Measurements from ENCODE around the gene EDIL3. TPM values are rescaled to one million over a fixed set of nuclear protein-coding genes. Genes with fewer than 3 reads are reported as not detected.

Gene EDIL3
- total RNA-seq, 2 experiments from 2014 or later: not detected

DNA sequence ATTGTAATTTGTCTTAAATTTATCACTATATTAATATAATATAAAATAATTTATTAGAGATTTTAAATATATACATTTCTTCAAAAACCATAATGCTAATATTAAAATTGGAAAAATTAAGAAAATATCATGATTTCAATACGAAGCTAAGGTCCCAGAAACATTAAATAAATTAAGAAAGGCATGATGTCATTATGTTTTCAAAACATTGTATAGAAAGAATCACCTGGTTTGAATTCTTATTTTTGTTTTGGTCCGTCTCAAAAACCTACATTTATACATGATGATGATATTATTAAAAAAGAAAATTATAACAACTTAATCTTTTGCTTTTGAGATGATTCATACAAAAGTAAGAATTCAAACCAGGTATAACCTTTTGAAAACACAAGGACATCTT, 8.2 kb upstream of the EDIL3 start:
- Histone ChIP-seq H3K4me1 (ENCODE audit: insufficient read depth, low read length) (no peaks in the 10 kb centered on the region), H3K27me3 (ENCODE audit: control insufficient read depth in 1 of 2, insufficient read depth in 2 of 2, low read length in 2 of 2) (no peaks in the 10 kb centered on the region), H3K27ac (ENCODE audit: low read depth in 1 of 2, low read length in 2 of 2) (no peak overlapping the region), H3K4me3 (ENCODE audit: low read length) (no peak overlapping the region), H3K9me3 (ENCODE audit: control insufficient read depth in 1 of 2, insufficient read depth in 1 of 2, low read length in 2 of 2) (peaks cover 0 to 6% of the 10 kb centered on the region in 2 experiments), H3K36me3 (ENCODE audit: insufficient read depth, low read length) (no peaks in the 10 kb centered on the region)
- intact Hi-C loops (cut with DNase I, micrococcal nuclease): no loop called here
- POLR2A ChIA-PET: no interaction called here
- Mint-ChIP-seq H3K36me3 (ENCODE audit: low read depth) (no peaks in the 10 kb centered on the region), H3K4me1 (ENCODE audit: low read depth) (no peaks in the 10 kb centered on the region), H3K27me3 (peaks cover 5% of the 10 kb centered on the region), H3K9me3 (peaks cover 5% of the 10 kb centered on the region), H3K27ac (no peak overlapping the region), H3K4me3 (no peak overlapping the region)
- ATAC-seq (ENCODE audit: poor library complexity): no peak
- DNase-seq: no peak
- TF ChIP-seq, protein P1, sequence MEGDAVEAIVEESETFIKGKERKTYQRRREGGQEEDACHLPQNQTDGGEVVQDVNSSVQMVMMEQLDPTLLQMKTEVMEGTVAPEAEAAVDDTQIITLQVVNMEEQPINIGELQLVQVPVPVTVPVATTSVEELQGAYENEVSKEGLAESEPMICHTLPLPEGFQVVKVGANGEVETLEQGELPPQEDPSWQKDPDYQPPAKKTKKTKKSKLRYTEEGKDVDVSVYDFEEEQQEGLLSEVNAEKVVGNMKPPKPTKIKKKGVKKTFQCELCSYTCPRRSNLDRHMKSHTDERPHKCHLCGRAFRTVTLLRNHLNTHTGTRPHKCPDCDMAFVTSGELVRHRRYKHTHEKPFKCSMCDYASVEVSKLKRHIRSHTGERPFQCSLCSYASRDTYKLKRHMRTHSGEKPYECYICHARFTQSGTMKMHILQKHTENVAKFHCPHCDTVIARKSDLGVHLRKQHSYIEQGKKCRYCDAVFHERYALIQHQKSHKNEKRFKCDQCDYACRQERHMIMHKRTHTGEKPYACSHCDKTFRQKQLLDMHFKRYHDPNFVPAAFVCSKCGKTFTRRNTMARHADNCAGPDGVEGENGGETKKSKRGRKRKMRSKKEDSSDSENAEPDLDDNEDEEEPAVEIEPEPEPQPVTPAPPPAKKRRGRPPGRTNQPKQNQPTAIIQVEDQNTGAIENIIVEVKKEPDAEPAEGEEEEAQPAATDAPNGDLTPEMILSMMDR (IDR thresholded peaks at IDR 0.05): no peak
- CTCF ChIA-PET: no interaction called here

DNA sequence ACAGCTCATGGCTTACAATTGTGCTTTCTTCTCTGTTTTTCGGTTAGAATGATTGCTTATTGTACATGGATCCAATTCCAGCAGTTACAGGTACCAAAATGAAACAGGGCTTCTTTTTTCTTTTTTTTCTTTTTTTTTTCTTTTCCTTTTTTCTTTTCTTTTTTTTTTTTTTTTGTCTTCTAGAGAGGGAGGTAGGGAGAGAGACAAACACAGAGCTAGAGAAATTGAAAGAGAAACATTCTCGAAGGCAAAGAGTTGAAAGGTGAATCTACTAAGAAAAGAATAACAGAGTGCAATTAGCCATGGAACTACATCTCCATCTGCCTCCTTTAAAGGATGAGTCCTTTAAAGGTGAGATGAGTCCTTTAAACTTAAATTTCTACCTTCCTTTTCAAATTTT, 1.0 kb upstream of the EDIL3 start:
- TF ChIP-seq, protein P1 (IDR thresholded peaks at IDR 0.05): no peak
- no peaks in the 10 kb centered on the region for H3K36me3 ChIP-seq (ENCODE audit: insufficient read depth, low read length)
- no peak overlapping the region for H3K4me3 ChIP-seq (ENCODE audit: low read length)
- no peak overlapping the region for H3K27ac ChIP-seq (ENCODE audit: low read depth in 1 of 2, low read length in 2 of 2)
- ChIA-PET POLR2A (no interaction called here), CTCF (no interaction called here)
- peaks cover 3% of the 10 kb centered on the region for H3K9me3 Mint-ChIP-seq
- H3K9me3 ChIP-seq (ENCODE audit: control insufficient read depth in 1 of 2, insufficient read depth in 1 of 2, low read length in 2 of 2): peaks cover 0 to 23% of the 10 kb centered on the region in 2 experiments
- H3K4me1 Mint-ChIP-seq (ENCODE audit: low read depth): no peaks in the 10 kb centered on the region
- ATAC-seq (ENCODE audit: poor library complexity) (no peak), DNase-seq (no peak)
- H3K4me3 Mint-ChIP-seq: no peak overlapping the region
- peaks cover 21 to 40% of the 10 kb centered on the region in 2 experiments for H3K27me3 ChIP-seq (ENCODE audit: control insufficient read depth in 1 of 2, insufficient read depth in 2 of 2, low read length in 2 of 2)
- no peak overlapping the region for H3K27ac Mint-ChIP-seq
- peaks cover 48% of the 10 kb centered on the region for H3K27me3 Mint-ChIP-seq
- no peaks in the 10 kb centered on the region for H3K36me3 Mint-ChIP-seq (ENCODE audit: low read depth)
- H3K4me1 ChIP-seq (ENCODE audit: insufficient read depth, low read length): no peaks in the 10 kb centered on the region
- intact Hi-C loops (cut with DNase I, micrococcal nuclease): no loop called here

DNA sequence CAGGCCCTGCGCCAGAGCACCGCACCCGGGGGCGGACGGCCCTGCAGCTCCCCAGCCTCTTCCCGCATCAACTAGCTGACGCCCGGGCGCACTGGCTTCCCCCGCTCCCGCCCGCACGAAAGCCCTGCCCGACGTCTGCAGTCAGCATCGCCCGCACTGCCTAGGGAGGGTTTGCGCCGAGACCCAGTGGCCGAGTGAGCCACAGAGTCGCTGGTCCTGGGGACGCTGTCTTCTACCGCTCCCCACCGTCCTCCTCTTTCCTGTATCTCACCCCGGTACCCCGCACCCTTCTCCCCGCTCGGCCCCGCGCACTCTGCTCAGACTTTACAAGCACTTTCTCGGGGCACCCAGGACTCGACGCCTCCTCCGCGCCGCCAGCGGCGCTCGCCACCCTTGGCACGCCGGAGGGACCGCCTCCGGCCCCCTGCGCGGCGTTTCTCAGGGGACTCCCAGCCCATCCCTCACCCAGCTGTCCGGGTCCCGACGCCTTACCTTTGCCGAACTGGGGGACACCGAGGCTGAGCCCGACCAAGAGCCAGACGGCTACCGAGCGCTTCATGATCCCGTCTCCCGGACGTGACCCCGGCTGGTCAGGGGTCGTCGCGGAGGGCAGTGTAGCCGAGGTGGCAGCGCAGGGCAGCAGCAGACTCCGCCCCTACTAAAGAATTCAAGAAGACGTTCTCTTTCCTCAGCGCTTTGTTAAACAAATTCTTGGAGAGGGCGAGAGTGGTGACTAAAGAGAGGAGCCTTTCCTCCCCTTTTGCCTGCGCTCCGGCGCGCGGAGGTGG, 670 bp downstream of the EDIL3 start:
- H3K27me3 Mint-ChIP-seq: peaks cover 43% of the 10 kb centered on the region
- no peaks in the 10 kb centered on the region for H3K4me1 Mint-ChIP-seq (ENCODE audit: low read depth)
- no peak overlapping the region for H3K27ac Mint-ChIP-seq
- H3K27ac ChIP-seq (ENCODE audit: low read depth in 1 of 2, low read length in 2 of 2): no peak overlapping the region
- H3K9me3 Mint-ChIP-seq: no peaks in the 10 kb centered on the region
- ChIA-PET POLR2A (no interaction called here), CTCF (no interaction called here)
- ATAC-seq (ENCODE audit: poor library complexity) (no peak), DNase-seq (no peak)
- peaks cover 21 to 40% of the 10 kb centered on the region in 2 experiments for H3K27me3 ChIP-seq (ENCODE audit: control insufficient read depth in 1 of 2, insufficient read depth in 2 of 2, low read length in 2 of 2)
- H3K4me1 ChIP-seq (ENCODE audit: insufficient read depth, low read length): no peaks in the 10 kb centered on the region
- peaks cover 0 to 23% of the 10 kb centered on the region in 2 experiments for H3K9me3 ChIP-seq (ENCODE audit: control insufficient read depth in 1 of 2, insufficient read depth in 1 of 2, low read length in 2 of 2)
- no peak overlapping the region for H3K4me3 Mint-ChIP-seq
- TF ChIP-seq, protein P1 (IDR thresholded peaks at IDR 0.05): no peak
- H3K36me3 Mint-ChIP-seq (ENCODE audit: low read depth): no peaks in the 10 kb centered on the region
- no peak overlapping the region for H3K4me3 ChIP-seq (ENCODE audit: low read length)
- intact Hi-C loops (cut with DNase I, micrococcal nuclease): no loop called here
- no peaks in the 10 kb centered on the region for H3K36me3 ChIP-seq (ENCODE audit: insufficient read depth, low read length)

Data from CD4-positive, alpha-beta T cell (primary cell).